Body of pancreas (tissue), 4 donors: ENCODE measurements around the gene HMHB1. TPM values are rescaled to one million over a fixed set of nuclear protein-coding genes. Genes with fewer than 3 reads are reported as not detected.

Experiments
- ATAC-seq: fragments of 150-250 bp; one replicate; pipeline ENCODE4 v1.9.1; 2016
- DNase-seq, 4 donors: peaks; one replicate each; pipeline ENCODE4 v3.0.0-alpha.2; 2019
- H3K27ac ChIP-seq, 4 donors: fragments of 200-600 bp; sonication (generic); 1 replicate in 3 of 4; 2 replicates in 1 of 4; pipeline versions ENCODE4 v1.5.1 to v1.6.1; 2016 to 2019; ENCODE audit warnings: mild to moderate bottlenecking in 1 of 4, mixed read lengths in 1 of 4, moderate library complexity in 1 of 4
- H3K27me3 ChIP-seq, 2 donors: fragments of 200-600 bp; sonication (generic); one replicate each; pipeline ENCODE4 v1.6.0; 2016; ENCODE audit warnings: mild to moderate bottlenecking in 1 of 2
- H3K36me3 ChIP-seq, 2 donors: fragments of 200-600 bp; sonication (generic); replicated peaks in 1 of 2; 2 replicates each; pipeline ENCODE4 v1.5.1; 2016; ENCODE audit warnings: low read depth in 2 of 2; ENCODE audit not compliant: insufficient read depth in 1 of 2
- H3K4me1 ChIP-seq: fragments of 200-600 bp; sonication (generic); one replicate; pipeline ENCODE4 v1.6.0; 2016
- H3K4me3 ChIP-seq, 2 donors: fragments of 200-600 bp; sonication (generic); 1 replicate in 1 of 2; 2 replicates in 1 of 2; pipeline ENCODE4 v1.5.1; 2016 to 2019
- H3K9me3 ChIP-seq, 3 donors: fragments of 200-600 bp; sonication (generic); 1 replicate in 2 of 3; 2 replicates in 1 of 3; pipeline ENCODE4 v1.5.1; 2016
- POLR2A ChIP-seq, 3 donors: fragments of 450-650 bp; IDR thresholded peaks; one replicate each; pipeline ENCODE4 v1.6.1; 2016; ENCODE audit warnings: antibody characterized with exemption in 3 of 3, mild to moderate bottlenecking in 2 of 3
- WGBS, 2 donors: methylation state at CpG; one replicate each; pipeline ENCODE4 v1.1.5; 2017; 5-methylcytosine and 5-hydroxymethylcytosine counted together
- intact Hi-C: fragments of 100-400 bp; cut with DNase I; formaldehyde crosslinking; loops from one replicate; pipeline ENCODE4 v1.15.1; 2023
- total RNA-seq, 2 donors: library from RNA; depleted of rRNA; stranded (reverse); fragments of >200 nt; gene quantifications; one replicate each; pipeline ENCODE4 v1.1.0, GENCODE V29; 2016
- TF ChIP-seq, protein P1 (sequence below), 7 experiments: fragments of 450-650 bp in 4 of 7; fragments of 200-600 bp in 3 of 7; sonication (generic) in 3 of 7; IDR thresholded peaks; one replicate each; pipeline ENCODE4 v1.5.1; 2016 to 2019; ENCODE audit warnings: antibody characterized with exemption in 7 of 7

The HMHB1 gene
- total RNA-seq, 2 donors from 2014 or later = not detected

DNA sequence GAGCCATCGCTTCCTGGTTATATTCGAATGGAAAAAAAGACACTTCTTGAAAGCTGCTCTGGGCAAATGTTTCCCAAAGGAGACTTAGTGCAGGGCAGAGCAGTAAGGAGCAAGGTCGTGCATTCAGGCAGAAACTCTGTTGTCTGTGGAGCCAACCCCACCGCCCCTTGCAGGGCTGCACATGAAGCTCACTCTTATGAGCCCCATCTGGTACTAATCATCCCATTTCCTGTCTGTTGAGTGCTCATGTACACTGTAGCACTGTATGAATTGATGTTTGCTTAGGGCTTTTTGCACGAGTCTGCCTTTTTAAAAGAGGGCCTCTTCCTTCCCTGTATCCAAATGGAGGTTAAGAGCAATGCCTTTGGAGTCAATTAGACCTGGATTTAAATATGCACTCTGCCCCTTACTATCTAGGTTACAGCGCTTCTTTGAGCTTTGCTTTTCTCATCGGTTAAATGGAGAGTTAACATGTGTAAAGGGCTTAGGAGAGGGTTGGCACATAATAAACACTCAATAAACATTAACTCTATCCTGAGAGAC lies 25.4 kb downstream of the HMHB1 start:
- Histone ChIP-seq H3K36me3 (no peaks in the 10 kb centered on the region), H3K9me3 (no peaks in the 10 kb centered on the region), H3K27me3 (no peaks in the 10 kb centered on the region), H3K27ac (no peak overlapping the region), H3K4me1 (no peaks in the 10 kb centered on the region), H3K4me3 (no peak overlapping the region)
- intact Hi-C loops = no loop called here
- no peak for TF ChIP-seq POLR2A (IDR thresholded peaks at IDR 0.05)
- TF ChIP-seq, protein P1, sequence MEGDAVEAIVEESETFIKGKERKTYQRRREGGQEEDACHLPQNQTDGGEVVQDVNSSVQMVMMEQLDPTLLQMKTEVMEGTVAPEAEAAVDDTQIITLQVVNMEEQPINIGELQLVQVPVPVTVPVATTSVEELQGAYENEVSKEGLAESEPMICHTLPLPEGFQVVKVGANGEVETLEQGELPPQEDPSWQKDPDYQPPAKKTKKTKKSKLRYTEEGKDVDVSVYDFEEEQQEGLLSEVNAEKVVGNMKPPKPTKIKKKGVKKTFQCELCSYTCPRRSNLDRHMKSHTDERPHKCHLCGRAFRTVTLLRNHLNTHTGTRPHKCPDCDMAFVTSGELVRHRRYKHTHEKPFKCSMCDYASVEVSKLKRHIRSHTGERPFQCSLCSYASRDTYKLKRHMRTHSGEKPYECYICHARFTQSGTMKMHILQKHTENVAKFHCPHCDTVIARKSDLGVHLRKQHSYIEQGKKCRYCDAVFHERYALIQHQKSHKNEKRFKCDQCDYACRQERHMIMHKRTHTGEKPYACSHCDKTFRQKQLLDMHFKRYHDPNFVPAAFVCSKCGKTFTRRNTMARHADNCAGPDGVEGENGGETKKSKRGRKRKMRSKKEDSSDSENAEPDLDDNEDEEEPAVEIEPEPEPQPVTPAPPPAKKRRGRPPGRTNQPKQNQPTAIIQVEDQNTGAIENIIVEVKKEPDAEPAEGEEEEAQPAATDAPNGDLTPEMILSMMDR (IDR thresholded peaks at IDR 0.05) = no peak
- 69 to 82% methylated on average over 7 of the region's 7 CpGs for WGBS, 2 donors
- DNase-seq = no peak
- no peak for ATAC-seq

DNA sequence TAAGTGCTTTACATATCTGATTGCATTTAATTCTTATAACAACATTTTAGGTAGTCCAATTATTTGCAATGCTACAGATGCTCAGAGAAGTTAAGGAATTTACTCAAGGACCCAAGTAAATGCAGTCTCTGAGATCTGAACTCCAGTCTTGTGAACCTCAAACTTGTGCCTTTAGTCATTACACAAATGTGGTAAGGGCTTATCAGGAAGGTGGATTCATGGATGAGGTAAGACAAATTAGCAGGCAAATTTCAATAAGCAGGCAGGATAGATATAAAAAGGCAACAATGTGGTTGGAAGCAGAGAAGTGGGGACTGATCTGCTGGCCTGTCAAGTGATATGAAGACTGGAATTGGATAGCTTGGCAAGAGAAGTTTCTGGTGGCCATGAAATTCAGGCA lies 29.5 kb downstream of the HMHB1 start:
- no peak for TF ChIP-seq POLR2A (IDR thresholded peaks at IDR 0.05)
- TF ChIP-seq, protein P1 (IDR thresholded peaks at IDR 0.05) = no peak
- Histone ChIP-seq H3K36me3 (no peaks in the 10 kb centered on the region), H3K4me1 (peaks cover 9% of the 10 kb centered on the region), H3K9me3 (no peaks in the 10 kb centered on the region), H3K27ac (no peak overlapping the region), H3K4me3 (no peak overlapping the region), H3K27me3 (no peaks in the 10 kb centered on the region)
- ATAC-seq (no peak), DNase-seq (no peak)
- intact Hi-C loops = no loop called here

DNA sequence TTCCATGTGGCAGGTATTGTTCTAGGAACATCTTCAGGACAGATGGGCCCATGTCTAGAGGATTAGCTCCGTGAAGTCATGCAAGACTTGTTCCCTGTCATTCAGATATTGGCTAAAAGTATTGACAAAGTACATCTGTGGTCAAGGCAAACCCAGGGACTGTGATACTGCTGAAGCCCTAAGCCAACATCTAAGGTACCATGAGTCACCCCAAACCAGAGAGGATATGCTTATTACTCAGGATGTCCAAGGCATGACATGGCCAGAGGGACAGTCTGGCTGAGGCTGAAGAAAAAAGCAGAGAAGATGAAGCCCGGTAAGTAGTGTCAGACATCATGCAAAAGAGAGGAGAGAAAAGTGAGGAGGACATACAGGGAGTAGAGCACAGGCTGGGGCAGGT lies 31.0 kb downstream of the HMHB1 start:
- Histone ChIP-seq H3K27ac (no peak overlapping the region), H3K36me3 (no peaks in the 10 kb centered on the region), H3K27me3 (no peaks in the 10 kb centered on the region), H3K4me3 (no peak overlapping the region), H3K9me3 (no peaks in the 10 kb centered on the region), H3K4me1 (peaks cover 9% of the 10 kb centered on the region)
- intact Hi-C loops = no loop called here
- ATAC-seq = no peak
- 93% methylated on average over 2 of the region's 2 CpGs for WGBS, 2 donors
- DNase-seq = no peak
- no peak for TF ChIP-seq POLR2A (IDR thresholded peaks at IDR 0.05)
- TF ChIP-seq, protein P1 (IDR thresholded peaks at IDR 0.05) = no peak

DNA sequence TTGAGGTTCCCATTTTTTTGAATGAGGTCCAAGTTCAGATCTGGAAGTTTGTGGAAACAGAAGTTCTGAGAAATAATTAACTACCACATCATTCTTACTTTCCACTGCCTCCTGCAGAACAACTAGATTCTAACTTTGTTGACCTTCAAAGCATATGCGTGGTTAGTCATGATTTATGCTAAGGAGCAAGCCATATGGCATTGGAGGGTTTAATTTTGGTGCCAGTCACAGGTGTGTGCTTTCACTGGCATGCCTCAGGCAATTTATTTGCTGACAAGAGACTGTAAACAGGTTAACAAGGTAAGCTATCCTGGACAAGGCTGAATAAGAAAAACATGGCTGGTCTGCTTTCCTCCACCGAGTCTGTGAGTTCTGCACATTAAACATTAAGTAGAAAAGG lies 31.5 kb downstream of the HMHB1 start:
- Histone ChIP-seq H3K27ac (no peak overlapping the region), H3K27me3 (no peaks in the 10 kb centered on the region), H3K4me3 (no peak overlapping the region), H3K9me3 (no peaks in the 10 kb centered on the region), H3K4me1 (peaks cover 9% of the 10 kb centered on the region), H3K36me3 (no peaks in the 10 kb centered on the region)
- no peak for TF ChIP-seq POLR2A (IDR thresholded peaks at IDR 0.05)
- TF ChIP-seq, protein P1 (IDR thresholded peaks at IDR 0.05) = no peak
- WGBS, 2 donors = 15 to 31% methylated on average over 2 of the region's 2 CpGs
- intact Hi-C loops = no loop called here
- no peak for DNase-seq
- no peak for ATAC-seq

GRCh38 chr5:143850050-143850683 lies 38.2 kb downstream of the HMHB1 start:
- TF ChIP-seq, protein P1 (IDR thresholded peaks at IDR 0.05) = no peak
- TF ChIP-seq POLR2A (IDR thresholded peaks at IDR 0.05) = no peak
- no peak overlapping the region for H3K4me3 ChIP-seq
- intact Hi-C loops = no loop called here
- WGBS, 2 donors = 63 to 82% methylated on average over 3 of the region's 3 CpGs
- no peak overlapping the region for H3K27ac ChIP-seq
- no peaks in the 10 kb centered on the region for H3K9me3 ChIP-seq
- DNase-seq (no peak), ATAC-seq (no peak)
- H3K27me3 ChIP-seq = no peaks in the 10 kb centered on the region
- H3K36me3 ChIP-seq = no peaks in the 10 kb centered on the region
- no peaks in the 10 kb centered on the region for H3K4me1 ChIP-seq
